Vagina (tissue), 2 donors: Measurements from ENCODE around the gene SMYD5.

Experiments
- CTCF ChIP-seq, 3 experiments: fragments of 450-650 bp in 2 of 3; fragments of 200-600 bp in 1 of 3; sonication (generic) in 1 of 3; IDR thresholded peaks; one replicate each; pipeline ENCODE4 v1.5.1; 2017 to 2019; ENCODE audit warnings: antibody characterized with exemption in 3 of 3, mild to moderate bottlenecking in 2 of 3, moderate library complexity in 2 of 3
- POLR2A ChIP-seq, 2 donors: fragments of 450-650 bp; IDR thresholded peaks; one replicate each; pipeline ENCODE4 v1.6.1; 2017; ENCODE audit warnings: antibody characterized with exemption in 2 of 2, mild to moderate bottlenecking in 2 of 2, moderate library complexity in 2 of 2

GRCh38 chr2:73214120-73215035 is at the start of gene SMYD5:
- TF ChIP-seq CTCF (IDR thresholded peaks at IDR 0.05) (peak in 1 of 3 experiments; percentile 20), POLR2A (IDR thresholded peaks at IDR 0.05) (no peak)
